HT1080 (cell line): Measurements from ENCODE around the gene TEC. TPM values are rescaled to one million over a fixed set of nuclear protein-coding genes. Genes with fewer than 3 reads are reported as not detected.

ENCODE experiments used
- DNase-seq: peaks from one replicate; pipeline ENCODE4 v3.0.0-alpha.2; 2015; ENCODE audit warnings: low read depth
- small RNA-seq: library from RNA; depleted of rRNA; stranded (forward); fragments of <200 nt; gene quantifications from one replicate; pipeline ENCODE3, GENCODE V24; 2014
- total RNA-seq: library from RNA; depleted of rRNA; stranded (reverse); fragments of >200 nt; shearing (Covaris generic); gene quantifications from 2 replicates; pipeline ENCODE4 v1.2.3, GENCODE V29; 2014; rRNA removed

Gene TEC
- total RNA-seq, 1 experiment from 2014 or later: 4.1 TPM

GRCh38 chr4:48085821-48086589 is 183.6 kb downstream of the TEC start:
- no peak for DNase-seq

Small RNAs within 50 kb of the gene (small RNA-seq; reads per million reads assigned to genes)
- gene RF00019: not detected
- gene RF00026: not detected
- not detected for gene RNU6-838P

Other genes starting within 250 kb of the TEC start
- 0.06 and 0.07 TPM in 2 replicates for gene TXK, start 135.6 kb downstream of the TEC start, total RNA-seq
- gene SLAIN2, start 71.7 kb upstream of the TEC start, total RNA-seq: 37.3 and 64.1 TPM in 2 replicates
- 1.00 and 1.1 TPM in 2 replicates for gene SLC10A4, start 213.5 kb upstream of the TEC start, total RNA-seq
- not detected in 2 replicates for gene ZAR1, start 220.4 kb upstream of the TEC start, total RNA-seq